Measurements from ENCODE around the gene F7.
A peak's percentile ranks its signal among the peaks of the same experiment; 100 is the strongest.

Gene F7

DNA sequence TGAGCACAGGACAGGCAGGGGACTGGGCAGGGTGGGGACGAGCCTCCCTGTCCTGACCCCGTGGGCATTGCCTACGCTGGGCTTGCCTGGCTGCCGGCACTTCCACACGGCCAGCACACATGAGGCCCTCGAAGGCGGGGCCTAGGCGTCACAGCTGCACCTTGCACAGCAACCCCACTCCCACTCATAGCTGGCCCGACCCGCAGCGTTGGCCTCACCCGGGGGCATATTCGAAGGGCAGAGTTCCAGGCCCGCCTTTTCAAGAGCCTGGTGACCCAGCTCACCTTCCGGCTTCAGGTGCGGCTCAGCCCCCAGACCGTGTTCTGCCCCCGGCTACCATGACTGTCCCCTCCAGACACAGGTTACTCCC, 36.0 kb downstream of the F7 start:
- DNase-seq: no peak

DNA sequence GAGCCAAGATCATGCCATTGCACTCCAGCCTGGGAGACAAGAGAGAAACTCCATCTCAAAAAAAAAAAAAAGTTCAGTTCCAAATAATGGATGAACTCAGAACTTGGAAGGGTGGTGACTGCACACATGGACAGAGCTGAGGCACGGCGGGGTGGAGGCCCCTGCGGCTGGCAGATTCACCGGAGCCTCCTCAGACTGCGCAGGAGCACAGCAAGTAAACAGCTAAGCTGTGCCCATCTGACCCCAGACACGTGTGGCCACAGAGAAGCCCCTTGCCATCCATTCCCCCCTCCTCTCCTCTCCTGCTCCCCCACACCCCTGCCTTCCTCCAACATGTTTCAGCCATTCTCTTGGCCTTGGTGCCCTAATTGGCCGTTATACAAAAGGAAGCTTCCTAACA, 37.3 kb downstream of the F7 start:
- DNase-seq: no peak

DNA sequence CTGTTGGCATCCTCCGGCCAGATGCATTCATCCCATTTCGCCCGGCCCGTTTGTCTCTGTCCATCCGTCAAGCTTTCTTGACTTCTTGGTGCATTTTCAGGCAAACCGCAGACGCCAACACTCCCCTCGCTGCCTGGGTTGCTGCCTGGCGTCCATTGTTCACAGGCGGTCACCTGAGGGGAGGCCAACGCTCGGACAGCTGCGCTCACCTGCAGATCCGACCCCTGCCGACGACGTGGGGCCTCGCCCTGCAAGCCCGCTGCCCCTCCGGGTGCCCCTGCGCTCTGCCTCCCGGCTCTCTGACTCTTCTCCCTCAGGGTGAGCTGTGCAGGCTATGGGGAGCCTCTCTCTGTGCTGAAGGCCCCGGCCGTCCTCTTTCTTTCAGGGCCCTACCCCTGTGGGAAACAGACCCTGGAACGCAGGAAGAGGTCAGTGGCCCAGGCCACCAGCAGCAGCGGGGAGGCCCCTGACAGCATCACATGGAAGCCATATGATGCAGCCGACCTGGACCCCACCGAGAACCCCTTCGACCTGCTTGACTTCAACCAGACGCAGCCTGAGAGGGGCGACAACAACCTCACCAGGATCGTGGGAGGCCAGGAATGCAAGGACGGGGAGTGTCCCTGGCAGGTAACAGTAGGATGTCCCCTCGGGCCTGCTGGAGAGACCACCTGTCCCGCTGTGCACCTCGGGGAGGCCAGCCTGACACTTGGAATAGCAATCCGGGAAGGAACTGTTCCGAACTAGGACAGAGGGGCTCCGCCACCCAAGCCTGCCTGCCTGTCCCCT, 38.1 kb downstream of the F7 start:
- DNase-seq: no peak

DNA sequence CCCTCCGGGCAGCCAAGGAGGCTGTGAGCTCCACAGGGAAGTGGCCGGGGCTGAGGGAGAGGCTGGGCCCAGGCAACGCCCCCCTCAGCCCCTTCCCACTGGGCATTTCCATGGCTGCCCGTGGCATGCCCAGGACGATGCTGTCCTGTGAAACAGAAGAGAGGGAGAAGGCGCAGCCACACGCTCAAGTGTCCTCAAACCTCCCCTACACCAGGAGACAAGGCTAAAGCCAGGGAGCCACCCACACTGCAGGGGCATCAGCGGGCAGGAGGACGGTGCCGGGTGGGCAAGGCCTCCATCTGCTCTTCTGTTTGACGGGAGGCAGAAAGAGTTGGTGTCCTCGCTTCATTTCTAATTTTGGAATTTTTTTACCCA, 38.7 kb downstream of the F7 start:
- no peak for DNase-seq

DNA sequence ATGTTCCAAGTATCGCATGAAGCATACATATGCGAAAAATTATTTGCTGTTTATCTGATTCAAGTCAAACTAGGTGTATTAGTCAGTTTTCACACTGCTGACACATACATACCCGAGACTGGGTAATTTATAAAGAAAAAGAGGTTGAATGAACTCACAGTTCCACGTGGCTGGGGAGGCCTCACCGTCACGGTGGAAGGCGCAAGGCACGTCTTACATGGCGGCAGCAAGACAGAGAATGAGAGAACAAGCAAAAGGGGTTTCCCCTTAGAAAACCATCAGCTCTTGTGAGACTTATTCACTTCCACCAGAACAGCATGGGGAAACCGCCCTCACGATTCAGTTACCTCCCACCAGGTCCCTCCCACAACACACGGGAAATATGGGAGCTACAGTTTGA, 39.9 kb downstream of the F7 start:
- DNase-seq: no peak

DNA sequence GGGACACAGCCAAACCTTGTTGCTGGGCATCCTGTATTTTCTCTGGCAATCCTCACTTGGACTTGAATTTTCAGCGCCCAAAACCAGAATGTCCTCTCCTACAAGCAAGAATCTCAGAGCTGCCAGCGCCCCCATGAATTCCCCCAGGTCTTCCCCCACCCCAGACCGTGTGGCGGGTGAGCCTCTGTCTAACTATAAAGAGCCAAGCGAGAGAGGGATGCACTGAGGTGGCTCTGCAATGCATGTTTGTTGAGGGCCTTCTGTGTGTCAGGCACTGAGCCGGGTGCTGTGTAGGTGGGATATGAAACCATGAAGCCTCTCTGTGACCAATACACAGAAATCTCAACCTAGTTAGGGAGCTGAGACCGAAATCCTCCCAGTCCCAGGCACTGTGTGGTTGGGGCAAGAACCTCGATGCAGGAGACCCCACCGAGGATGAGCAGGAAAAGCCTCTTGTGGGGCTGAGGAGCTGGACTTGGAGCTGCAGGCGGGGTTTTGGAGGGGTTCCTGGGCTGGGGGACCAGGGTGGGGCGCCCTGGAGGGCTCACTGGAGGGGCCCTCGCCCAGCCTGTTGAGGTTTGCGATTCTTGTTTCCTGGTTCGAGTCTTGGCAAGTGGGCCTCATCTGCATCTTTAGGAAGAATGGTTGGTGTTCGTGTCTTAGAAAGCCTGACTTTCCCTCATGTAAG, 40.5 kb downstream of the F7 start:
- DNase-seq: no peak

DNA sequence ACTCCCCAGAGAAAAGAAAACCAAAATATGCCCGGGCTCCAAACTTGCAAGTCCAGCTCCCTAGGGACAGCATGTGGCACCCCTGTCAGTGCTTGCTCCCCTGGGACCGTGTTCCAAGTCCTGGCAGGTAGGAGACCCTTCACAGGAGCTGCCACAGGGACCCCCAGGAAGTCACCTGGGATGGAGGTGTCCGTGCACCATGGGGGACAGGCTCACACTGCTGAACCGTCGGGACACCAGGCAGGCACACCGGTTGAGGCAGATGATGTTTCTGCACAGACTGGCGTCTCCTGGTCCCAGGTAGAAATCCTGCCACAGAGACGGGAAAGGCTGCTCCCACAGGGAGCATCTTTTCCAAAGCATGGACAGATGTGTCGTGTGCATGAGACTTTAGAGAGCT, 41.2 kb downstream of the F7 start:
- DNase-seq: no peak

DNA sequence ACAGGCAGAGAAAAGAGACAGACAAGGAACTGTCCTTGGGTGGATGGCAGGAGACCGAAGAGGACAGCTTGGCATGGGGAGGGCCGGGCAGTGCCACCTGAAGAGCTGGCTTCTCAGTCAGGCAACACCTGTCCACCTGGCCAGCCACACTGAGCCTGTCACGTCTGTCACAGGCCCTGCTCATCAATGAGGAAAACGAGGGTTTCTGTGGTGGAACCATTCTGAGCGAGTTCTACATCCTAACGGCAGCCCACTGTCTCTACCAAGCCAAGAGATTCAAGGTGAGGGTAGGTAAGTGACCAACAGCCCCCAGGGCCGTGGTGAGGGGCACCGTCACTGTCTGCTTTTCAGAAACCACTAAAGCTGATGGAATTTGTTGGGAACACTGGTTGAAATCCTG, 41.6 kb downstream of the F7 start:
- no peak for DNase-seq

DNA sequence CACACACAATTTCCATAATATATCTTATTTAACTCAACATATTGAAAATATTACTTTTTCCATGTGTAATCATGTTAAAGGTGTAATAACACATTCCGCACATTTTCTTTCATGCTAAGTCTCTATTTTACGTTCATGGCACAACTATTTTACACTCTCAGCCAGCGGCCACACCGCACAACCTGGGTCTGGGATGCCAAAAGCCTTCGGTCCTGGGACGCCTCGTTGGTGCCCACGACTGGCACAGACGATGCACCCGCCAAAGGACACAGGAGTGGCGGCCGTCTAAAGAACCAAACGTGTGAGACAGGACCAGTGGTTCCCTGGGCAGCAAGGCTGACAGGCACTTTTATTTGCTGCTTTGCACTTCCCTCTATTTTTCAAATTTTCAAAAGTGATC, 42.8 kb downstream of the F7 start:
- DNase-seq: no peak

DNA sequence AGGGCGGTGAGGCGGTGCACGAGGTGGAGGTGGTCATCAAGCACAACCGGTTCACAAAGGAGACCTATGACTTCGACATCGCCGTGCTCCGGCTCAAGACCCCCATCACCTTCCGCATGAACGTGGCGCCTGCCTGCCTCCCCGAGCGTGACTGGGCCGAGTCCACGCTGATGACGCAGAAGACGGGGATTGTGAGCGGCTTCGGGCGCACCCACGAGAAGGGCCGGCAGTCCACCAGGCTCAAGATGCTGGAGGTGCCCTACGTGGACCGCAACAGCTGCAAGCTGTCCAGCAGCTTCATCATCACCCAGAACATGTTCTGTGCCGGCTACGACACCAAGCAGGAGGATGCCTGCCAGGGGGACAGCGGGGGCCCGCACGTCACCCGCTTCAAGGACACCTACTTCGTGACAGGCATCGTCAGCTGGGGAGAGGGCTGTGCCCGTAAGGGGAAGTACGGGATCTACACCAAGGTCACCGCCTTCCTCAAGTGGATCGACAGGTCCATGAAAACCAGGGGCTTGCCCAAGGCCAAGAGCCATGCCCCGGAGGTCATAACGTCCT, 43.4 kb downstream of the F7 start:
- no peak for DNase-seq

DNA sequence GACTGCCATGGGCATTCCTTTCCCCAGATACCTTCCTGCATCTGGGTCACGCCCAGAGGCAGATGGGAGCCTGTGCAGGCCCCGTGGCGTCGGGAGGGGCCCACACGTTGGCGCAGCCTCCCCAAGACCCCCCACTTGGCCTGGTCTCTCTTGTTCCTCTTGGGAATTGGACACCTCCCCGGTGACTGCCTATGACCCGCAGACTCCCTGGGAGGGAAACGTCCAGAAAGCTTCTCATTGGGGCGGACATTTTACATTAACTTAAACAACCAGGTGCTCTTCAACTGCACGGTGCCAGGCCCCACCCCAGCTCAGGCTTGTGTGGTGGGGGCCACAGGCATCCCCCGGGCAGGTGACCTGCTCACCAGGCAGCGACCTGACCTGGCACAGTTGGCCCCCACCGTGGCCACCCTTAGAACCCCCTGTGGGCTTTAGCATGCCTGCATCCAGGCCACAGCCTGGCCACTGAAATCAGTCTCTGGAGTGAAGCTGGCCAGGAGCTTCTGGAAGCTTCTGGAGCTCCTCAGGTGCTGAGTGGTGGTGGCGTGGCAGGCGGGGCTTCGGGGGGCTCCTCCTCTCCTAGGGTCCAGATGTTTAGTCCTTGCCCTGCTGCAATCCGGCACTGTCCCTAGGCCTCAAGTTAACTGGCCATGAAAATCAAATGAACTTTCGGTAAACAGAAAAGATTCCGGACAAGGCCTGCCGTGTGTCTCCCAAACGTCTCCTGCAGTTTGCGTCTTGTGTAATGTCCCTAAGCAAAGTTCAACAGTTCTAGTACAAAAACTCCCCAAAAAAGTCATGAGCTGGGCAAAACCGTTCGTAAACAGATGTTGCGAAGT, 44.3 kb downstream of the F7 start:
- DNase-seq: no peak

DNA sequence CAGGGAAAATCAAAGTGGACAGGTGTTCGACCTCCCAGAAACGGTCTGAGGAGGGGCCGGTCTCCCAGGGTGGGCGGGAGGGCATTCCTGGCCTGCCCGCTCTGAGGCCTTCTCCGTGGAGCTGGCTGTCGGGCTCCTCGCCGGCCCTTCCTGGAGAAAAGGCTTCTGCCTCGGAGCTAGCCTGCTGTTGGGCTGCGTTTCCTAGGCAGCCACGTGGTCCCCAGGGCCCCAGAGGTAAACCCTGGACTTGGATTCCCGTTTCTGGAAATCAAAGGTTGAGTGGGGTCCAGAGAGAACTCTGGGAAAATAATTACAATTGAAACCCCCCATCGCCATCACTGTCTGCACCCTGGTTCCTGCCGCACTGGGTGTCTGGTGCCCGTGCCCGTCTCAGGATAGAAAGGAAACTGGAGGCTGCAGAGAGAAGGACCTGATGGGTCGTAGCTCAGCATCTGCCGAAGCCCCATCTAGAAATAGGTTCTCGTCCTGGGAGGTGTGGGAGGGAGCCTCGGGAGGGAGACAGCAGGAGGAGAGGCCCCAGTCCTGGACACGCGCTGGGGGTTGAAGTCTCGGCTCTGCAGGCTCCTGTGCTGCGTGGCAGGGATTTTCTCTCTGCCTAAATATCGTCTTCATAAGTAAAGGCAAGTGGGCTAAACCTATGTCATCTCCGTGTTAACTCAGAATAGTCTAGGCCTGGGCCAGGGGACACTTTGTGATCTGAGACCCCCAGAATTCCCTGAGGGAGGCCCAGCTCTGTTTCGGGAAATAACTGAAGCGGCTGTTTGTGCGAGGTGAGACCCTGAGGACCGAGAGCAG, 45.2 kb downstream of the F7 start:
- DNase-seq: no peak

DNA sequence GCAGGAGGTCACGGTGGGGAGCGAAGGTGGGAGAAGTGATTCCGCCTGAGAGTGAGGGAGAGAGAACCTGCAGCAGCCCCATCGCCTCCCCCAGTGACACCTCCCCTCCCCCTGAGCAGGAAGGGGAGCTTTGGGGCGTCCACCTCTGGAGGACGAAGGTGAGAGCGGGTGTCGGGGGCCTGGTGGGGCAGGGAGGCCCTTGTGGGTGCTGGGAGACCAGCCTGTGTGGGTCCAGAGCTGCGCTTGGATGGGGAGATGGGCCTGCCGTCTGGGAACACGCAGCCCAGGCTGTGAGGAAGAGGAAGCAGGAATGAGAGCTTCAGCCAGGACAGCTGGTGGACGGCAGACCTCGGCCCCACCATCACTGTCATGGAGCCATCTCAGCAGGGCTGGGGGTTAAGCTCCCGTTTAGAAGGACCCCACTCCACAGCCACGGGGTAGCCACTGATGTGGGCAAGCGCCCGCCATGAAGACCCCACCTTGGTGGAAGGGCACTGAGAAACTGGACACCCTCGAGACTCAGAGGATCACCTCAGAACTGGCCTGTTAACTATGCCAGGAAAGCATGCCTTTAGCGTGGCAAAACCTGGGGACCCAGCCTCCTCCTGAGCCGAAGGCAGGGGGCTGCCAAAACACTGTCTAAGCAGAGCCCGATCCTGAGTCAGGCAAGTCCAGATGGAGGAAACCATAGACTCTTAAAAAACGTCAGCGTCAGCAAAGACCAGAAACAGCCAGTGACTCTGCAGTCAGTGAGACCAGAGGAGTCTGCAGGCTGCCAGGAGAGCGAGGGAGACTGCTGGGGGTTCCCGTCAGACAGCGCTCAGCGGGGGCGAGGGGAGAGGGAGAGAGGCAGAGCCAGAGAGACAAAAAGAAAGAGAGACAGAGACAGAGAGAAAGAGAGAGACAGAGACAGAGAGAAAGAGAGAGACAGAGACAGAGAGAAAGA, 46.4 kb downstream of the F7 start:
- no peak for DNase-seq

DNA sequence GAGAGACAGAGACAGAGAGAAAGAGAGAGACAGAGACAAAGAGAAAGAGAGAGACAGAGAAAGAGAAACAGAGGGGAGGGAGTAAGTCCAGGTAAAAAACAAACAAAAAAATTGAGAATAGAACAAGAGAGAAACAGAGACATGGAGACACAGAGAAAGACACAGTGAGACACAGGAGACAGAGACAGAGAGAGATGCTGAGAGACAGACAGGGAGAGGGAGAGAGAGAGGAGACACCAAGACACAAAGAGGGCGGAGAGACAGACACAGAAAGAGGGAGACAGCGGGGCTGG, 47.0 kb downstream of the F7 start:
- DNase-seq: no peak

DNA sequence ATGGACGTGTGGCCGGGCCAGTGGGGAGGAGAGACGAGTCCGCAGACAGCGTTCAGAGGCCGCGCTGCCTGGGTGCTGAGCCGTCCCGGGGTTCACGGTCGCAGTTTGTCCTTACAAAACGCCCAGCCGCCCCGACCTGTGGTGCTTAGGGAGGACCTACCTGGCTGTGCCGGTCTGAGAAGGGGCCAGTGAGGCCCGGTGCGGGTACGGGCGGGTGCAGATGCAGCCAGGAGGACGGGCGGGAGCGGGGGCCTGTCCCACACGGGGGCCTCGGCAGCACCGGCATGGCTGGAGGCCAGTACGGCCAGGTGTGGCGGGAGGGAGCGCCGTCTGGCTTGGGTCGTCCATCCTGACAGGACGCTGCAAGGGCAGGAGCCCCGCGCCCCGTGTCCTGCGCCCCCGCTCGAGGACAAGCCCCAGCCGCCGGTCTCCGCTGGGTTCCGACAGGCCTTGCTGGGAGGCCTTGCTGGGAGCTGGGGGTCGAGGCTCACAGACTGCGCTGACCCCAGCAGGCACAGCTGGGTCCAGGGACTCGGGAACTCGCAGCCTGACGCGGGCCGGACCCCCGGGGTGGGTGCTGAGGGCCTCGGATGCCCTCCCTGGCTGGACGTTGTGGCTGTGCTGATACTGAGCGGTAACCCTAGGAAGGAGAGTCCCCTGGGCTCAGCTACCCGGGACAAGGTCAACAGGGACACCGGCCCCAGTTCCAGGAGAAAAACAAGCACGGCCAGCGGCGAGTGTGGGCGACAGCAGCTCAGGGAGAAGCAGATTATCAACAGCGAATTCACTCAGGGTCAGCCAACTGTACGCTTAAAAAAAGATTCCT, 47.6 kb downstream of the F7 start:
- DNase-seq: no peak

DNA sequence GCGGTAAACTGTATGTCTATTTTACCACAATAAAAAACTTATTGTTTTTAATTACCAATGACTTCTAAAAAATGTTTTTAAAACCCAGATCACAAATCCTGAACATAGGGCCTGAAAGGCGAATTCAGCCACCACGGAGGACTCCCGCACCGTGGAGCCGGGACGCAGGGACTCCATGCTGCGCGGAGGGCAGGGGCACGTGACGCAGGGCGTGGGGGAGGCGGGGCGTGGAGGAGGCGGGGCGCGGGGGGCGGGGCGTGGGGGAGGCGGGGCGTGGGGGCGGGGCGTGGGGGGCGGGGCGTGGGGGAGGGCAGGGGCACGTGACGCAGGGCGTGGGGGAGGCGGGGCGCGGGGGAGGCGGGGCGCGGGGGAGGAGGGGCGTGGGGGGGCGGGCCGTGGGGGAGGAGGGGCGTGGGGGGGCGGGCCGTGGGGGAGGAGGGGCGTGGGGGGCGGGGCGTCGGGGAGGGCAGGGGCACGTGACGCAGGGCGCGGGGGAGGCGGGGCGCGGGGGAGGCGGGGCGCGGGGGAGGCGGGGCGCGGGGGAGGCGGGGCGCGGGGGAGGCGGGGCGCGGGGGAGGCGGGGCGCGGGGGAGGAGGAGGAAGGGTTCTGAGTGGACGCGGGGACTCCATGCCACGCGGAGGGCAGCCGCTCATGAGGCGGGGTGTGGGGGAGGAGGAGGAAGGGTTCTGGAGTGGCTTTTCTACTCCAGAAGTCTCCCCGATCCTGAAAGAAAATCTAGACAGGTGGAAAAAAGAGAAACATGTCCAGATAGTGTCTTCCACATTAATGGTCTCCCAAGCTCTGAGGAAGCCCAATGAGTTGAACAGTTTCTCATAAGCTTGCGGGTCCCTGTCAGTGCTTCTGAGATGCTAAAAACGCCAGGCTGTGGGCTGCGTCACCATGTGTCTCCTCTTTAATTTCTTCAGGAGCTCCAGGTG, 48.5 kb downstream of the F7 start:
- DNase-seq: peak; percentile 66

DNA sequence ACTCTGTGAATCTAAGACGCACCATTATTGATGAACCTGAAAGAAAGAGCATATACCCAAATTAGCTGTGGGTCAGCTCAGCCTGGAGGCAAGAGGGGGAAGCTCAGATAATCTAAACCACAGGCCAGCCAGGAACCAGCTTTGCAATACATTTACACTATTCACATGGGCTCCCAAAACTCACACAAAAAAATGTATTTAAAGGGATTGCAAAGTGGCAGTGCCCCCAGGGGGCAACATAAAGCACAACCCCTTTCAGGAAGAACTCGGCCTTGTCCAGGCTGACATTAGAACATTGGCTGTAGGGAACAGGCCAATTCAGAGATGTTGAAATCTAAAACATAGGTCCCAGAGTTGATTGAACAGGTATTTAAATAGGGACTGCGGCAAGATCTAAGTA, 49.6 kb downstream of the F7 start:
- no peak for DNase-seq

DNA sequence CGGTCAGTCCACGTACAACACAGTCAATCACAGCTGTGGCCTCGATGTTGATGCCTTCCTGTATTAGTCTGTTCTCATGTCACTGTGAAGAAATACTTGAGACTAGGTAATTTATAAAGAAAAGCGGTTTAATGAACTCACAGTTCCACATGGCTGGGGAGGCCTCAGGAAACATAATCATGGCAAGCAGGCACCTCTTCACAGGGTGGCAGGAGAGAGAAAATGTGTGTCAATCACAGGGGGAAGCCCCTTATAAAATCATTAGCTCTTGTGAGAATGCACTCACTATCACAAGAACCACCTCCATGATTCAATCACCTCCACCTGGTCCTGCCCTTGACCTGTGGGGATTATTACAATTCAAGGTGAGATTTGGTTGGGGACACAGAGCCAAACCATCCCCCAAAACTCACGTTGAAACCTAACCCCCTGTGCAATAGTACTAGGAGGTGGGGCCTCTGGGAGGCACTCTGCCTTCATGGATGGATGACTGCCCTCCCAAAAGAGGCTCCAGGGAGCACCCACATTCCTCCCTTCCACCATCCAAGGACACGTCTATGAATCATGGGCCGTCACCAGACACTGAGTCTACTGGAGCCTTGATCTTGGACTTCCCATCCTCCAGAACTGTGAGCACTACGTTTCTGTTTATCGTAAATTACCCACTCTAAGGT, 50.5 kb downstream of the F7 start:
- DNase-seq: no peak
